HG03558 (cell line): ENCODE results near the gene SLC41A2.
A peak's percentile ranks its signal among the peaks of the same experiment; 100 is the strongest.
"Not testable (repeated sequence)": the region's sequence is repeated elsewhere in the genome, so short reads cannot be mapped to it uniquely, and the experiment has no call there.

ENCODE experiments used
- ATAC-seq: cut with Tn5 transposase; IDR thresholded peaks from one replicate; pipeline ENCODE4 v1.9.1; 2021; ENCODE audit warnings: moderate number of reproducible peaks; ENCODE audit not compliant: unreplicated experiment; ENCODE audit errors: extremely low read depth

SLC41A2 gene, protein sequence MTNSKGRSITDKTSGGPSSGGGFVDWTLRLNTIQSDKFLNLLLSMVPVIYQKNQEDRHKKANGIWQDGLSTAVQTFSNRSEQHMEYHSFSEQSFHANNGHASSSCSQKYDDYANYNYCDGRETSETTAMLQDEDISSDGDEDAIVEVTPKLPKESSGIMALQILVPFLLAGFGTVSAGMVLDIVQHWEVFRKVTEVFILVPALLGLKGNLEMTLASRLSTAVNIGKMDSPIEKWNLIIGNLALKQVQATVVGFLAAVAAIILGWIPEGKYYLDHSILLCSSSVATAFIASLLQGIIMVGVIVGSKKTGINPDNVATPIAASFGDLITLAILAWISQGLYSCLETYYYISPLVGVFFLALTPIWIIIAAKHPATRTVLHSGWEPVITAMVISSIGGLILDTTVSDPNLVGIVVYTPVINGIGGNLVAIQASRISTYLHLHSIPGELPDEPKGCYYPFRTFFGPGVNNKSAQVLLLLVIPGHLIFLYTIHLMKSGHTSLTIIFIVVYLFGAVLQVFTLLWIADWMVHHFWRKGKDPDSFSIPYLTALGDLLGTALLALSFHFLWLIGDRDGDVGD

DNA sequence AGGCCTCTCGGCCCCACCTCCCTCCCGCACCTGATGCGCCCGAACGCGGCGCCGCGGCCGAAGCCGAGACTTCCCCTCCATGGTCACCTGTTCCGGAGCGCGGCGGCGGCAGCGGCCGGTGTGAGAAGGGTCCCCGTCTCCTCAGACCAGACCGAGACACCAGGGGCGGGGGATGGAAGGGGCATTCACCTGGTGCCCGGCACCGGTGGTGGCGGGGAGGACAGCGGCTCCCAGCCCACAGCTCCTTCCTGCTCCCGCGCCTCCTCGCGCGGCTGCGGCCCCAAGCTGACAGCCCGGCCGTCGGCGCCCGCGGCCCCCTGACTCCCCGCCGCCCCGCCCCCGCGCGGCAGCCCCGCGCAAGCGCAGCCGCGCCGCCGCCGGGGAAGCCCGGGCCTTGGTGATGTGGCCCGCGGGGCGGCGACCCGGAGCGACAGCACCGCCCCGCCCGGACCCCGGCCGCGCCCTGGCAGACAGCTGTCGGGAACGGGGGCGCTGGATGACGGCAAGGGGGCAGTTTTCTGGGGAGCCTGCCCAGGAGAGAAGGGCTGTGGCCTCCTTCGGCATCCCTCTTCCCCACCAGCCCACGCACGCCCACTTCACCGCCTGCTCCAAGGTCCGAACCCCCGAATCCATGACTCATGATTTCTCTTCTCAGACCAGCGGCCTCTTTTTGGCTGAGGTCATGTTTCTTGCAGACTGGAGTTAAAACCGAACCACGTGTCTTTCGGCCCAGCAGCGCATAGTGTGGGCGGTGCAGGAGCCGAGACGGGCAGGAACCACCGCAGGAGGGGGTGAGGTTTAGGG lies at the start of gene SLC41A2:
Gene SLC41A2, minus strand, starts transcription at position 290 of the 804 bp plus-strand sequence. CDS start 29,763 bp downstream, outside the sequence.
- peak; percentile 44 for ATAC-seq

DNA sequence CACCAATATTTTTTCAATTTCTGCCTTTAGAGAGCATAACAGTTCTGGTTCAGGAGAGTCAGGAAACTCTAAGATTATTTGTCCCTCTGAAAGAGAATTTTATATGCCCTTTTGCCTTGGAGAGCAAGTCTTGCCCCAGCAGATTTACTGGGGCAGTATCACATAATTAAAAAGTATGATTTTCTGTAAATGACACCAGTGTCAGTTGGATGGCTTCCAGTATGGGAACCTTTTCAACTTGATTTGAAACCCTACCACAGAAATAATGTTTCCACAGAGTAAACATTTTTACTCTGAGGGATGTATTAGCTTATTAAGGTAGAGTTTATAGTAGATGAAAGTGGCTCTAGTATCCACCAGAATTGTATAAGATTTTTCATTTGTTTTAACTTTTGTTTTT lies 43.4 kb upstream of the SLC41A2 start:
- no peak for ATAC-seq

DNA sequence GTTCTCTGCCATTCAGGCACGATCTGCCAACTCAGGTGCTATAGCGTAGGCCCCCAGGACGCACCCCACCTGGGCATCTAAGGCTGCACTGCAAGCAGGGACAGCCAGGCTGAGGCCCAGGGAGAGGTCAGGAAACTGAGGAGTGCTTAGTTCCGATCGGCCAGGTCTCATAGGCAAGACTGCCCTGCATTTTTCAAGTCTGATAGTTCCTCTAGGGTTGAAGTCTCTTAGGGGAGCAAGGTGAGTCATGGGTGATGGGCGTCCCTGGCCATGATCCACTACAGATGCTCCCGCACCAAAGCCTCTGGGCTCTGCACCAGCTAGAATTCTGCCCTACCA lies 41.2 kb upstream of the SLC41A2 start:
- ATAC-seq = no peak

DNA sequence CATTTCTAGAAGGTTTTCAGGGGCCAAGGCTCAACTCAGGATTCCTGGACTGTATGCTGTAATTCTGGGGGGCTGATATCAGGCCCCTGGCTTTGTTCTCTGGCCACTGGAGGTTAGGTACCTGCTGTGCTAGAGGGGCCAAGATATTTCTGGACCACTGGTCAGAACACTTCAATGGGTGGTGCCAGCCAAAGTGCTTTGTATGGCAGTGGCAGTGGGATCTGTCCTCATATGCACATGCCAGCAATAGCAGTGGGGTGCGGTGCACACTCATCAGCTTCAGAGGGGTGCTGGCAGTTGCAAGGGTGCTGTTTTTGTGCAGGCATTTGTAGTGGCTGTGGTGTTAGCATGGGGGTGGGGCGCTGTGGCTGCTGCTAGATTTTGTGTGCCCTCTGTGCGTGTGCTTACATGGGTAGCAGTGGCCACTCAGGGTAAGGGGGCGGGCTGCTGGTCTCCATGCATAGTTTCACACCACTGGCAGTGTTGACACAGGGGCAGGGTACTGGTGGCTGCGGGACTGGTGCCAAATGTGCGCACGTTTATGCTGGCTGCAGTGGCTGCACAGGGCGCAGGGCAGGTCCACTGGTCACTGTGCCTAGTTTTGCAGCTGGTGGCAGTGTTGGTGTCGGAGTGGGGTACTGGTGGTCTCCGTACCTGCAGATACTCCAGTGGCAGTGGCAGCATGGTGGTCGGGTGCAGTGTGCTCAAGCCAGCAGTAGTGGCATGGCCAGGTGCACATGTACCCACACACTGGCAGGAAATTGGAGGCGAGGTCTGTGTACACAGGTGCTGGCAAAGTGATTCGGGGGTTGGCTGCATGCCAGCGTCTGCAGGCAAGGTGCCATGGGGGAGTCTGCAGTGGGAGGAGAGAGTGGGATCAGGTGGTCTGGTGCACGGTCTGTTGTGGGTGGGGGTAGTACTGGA lies 40.6 kb upstream of the SLC41A2 start:
- no peak for ATAC-seq

DNA sequence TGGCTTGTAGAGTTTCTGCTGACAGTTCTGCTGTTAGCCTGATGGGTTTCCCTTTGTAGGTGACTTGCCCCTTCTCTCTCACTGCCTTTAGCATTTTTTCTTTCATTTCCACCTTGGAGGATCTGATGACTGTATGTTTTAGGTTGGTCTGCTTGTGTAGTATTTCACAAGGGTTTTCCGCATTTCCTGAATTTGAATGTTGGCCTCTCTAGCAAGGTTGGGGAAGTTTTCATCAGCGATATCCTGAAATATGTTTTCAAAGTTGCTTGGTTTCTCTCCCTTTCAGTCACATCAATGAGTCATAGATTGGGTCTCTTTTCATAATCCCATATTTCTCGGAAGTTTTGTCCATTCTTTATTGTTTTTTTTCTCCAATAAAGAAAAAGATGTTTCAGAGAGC lies 39.5 kb upstream of the SLC41A2 start:
- no peak for ATAC-seq

DNA sequence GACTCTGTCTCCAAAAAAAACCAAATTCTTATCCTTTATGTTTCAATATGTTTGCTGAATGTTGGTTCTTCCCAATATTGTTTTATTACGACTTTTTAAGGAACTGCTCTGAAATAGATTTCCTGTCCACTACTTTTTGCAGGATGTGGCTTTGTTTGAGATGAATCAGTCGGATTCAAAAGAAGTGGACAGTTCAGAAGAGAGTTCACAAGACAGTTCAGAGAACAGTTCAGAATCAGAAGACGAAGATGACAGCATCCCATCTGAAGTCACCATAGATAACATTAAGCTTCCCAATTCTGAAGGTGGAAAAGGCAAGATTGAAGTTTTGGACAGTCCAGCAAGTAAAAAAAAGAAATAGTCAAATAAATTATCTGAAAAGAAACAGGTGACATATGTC lies 36.2 kb upstream of the SLC41A2 start:
- no peak for ATAC-seq

DNA sequence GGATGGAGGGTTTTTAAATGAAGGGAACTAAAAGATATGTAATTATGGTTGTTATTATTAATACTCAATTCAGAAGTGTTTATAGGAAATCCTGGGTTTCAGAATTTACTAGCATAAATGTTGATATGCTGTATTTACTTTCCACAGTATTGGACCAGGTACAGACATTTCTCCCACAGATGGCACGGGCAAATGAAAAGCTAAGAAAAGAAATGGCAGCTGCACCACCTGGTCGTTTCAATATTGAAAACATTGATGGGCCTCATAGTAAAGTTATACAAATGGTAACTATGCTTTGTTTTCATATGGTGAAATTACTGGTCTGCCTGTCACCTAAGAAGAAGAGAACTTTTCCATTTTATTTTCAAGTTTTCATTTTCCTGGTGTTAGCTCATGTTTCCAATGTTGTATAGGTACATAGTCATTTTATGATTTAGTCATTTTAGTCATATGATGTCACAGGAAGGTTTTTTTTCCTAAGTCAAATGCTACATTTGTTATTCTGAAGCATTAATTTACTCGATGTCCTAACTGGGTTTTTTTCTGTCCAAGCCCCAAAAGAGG lies 33.6 kb upstream of the SLC41A2 start:
- ATAC-seq = no peak

DNA sequence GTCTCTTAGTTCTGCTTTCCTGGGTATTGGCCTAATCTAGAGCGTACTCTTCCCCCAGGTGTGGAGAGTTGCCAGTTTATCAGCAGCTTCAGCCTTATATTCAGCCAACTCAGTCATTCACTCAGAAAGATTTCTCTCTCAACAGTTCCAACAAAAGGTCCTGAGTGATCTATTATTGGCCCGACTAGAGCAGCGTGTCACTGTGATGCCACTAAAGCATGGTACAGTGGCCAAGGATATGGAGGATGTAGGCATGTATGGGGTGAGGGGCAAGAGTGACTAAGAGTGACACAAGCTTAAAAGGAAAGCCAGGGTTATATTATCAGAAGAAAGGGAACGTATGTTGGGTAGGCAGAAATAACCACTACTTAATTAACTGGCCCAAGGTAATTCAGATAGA lies 32.9 kb upstream of the SLC41A2 start:
- ATAC-seq = no peak

DNA sequence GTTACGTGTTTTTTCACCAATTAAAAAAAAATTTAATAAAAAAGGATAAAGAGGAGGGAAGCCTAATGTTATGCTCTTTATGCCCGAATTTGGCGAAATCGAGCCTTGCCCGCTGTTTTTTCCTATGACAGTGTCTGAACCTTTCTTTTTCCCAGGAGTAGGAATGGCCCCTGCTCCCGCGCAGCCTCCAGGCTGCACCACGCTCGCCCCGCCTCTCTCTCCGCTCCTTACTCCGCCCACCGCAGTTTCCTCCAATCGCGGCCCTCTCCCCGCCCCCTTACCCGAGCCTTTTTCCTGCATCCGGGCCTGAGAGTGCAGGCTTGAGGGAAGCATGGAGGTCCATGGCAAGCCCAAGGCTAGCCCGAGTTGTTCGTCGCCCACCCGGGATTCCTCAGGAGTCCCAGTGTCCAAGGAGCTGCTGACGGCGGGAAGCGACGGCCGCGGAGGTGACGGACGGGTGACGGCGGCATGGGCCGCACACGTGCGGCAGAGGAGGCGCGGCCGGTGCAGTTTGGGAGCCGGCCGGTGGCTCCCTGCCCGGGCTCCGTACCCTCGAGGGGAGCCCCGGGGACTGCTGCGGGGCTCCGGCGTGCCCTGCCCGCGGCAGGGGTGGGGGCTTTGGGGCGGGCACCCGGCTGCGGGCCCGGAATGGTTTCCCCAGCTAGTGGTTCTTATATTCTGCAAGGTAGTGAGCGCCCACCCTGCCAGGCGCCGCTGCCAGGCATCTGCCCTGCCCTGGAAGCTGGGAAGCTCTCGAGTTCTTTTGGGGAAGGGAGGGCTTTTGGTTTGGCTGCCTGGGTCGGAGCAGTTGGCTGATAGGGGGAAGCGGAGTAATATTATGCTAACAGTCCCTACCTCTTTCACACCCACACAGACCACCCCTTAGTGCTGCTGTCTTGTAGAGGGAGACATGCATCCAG lies 28.2 kb upstream of the SLC41A2 start, which contains the start of gene NOPCHAP1:
Gene NOPCHAP1, plus strand, starts transcription at position 295 of the 920 bp plus-strand sequence. Its CDS starts 37 bp downstream, at position 332.
- ATAC-seq = peak; percentile 91

DNA sequence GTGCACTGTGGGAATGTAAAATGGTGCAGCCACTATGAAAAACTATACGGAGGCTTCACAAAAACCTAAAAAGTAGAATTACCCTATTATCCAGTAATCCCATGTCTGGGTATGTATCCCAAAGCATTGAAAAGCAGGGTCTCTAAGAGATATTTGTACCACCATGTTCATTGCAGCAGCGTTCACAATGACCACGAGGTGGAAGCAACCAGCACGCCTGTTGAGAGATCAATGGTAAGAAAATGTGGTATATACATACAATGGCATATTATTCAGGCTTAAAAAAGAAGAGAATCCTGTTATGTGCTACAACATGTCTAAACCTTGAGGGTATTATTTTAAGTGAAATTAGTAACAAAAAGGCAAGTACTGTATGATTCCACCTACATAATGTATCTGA lies 27.1 kb upstream of the SLC41A2 start:
- ATAC-seq = no peak

DNA sequence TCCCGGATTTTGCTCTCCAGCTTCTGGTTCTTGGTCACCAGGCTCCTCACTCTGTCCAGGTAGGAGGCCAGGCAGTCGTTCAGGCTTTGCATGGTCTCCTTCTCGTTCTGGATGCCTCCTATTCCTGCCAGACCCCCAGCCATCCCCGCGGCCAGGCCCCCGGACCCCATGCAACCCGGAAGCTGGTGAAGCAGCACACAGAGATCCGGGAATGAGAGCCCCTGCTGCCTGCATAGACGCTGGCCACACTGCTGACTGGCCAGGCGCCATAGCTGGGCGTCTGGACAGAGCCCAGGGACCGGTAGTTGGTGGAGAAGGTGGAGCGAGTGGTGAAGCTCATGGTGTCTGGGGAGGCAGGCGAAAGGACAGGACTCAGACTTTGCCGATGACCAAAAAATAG lies 19.6 kb upstream of the SLC41A2 start:
- ATAC-seq = not testable (repeated sequence)

DNA sequence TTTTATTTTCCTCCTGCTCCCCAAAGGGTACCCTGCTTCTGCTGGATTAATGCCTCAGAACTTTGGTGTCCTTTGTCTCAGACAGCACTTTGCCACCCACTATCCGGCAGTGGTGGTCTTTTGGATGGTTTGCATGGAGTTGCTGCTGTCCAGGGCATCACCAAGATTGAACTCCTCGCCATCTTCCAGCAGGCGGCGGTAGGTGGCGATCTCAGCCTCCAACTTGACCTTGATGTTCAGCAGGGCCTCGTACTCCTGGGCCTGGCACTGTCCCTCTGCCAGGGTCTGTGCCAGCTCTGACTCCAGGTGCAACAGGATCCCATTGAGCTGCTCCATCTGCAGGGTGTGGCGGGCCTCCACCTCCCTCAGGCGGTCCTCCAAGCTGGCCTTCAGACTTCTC lies 18.6 kb upstream of the SLC41A2 start:
- ATAC-seq = no peak

DNA sequence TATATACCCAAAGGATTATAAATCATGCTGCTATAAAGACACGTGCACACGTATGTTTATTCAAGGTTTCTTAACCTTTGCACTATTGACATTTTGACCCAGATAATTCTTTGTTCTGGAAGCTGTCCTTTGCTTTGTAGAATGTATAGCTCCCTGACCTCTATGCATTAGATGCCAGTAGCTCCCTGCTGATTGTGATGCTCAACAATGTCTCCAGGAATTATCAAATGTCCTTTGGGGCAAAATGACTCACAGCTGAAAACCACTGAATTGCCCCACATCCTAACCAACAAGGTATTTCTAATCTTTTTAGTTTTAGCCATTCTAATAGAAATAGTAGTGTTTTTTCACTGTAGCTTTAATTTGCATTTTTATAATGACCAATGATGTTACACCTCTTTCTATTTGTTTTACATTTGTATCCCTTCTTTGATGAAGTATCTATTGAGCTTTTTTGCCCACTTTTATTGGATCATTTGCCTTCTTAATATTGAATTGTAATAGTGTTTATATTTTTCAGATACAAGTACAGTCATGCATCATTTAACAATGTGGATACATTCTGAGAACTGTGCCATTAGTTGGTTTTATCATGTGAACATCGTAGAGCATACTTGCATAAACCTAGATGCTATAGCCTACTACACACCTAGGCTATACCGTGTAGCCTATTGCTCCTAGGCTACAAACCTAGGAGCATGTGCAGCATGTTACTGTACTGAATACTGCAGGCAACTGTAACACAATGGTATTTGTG lies 17.7 kb upstream of the SLC41A2 start:
- no peak for ATAC-seq

DNA sequence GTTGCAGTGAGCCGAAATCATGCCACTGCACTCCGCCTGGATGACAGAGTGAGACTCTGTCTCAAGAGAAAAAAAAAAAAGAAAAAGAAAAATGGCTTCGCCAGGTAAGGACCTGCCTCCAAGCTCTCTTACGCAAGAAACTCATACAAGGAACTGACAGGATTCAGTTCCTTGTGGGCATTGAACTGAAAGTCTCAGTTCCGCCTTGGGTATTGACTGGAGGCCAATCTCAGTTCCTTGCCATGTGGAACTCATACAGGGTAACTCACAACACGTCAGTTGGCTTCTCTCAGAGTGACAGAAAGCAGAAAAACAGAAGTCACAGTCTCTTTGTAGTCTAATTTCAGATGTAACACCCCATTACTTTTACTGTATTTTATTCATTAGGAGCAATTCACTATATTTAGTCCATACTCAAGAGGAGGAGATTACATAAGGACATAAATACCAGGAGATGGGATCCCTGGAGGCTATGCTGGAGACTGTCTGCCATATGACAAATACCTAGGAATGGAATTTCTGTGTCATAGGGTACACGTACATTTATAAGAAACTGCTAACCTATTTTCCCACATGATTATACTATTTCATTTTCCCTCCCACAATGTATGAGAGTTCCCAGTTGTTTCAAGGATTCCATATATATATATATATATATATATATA lies 16.7 kb upstream of the SLC41A2 start:
- ATAC-seq = peak; percentile 93

DNA sequence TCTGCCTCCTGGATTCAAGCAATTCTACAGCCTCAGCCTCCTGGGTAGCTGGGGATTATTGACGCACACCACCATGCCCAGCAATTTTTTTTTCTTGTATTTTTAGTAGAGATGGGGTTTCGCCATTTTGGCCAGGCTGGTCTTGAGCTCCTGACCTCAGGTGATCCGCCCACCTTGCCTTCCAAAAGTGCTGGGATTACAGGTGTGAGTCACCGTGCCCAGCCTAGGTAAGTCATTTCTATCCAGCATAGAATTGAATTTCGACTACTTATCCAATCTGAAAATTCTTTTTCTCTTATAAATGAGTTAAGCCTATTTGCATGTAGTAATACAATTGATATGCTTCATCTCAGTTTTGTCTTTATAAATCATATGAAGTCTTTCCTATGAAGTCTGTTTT lies 15.2 kb upstream of the SLC41A2 start:
- no peak for ATAC-seq

DNA sequence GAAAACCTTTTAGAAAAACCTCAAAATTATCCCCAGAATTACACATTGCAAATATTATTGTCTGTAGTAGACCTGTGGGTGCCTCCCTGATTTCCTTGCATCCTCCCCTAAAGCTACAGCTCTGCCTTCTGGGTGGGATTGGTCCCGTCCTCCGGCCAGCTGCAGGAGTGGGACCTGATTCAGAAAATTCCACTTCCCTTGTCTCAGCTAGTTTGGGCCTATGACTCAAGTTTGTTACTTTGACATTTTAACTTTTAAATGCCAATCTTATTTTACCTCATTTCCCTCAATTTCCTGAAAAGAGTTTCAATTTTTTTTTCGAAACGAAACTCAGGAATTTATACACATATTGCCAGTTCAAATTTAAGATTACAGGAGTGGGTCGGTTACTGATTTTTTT lies 13.2 kb upstream of the SLC41A2 start:
- no peak for ATAC-seq

DNA sequence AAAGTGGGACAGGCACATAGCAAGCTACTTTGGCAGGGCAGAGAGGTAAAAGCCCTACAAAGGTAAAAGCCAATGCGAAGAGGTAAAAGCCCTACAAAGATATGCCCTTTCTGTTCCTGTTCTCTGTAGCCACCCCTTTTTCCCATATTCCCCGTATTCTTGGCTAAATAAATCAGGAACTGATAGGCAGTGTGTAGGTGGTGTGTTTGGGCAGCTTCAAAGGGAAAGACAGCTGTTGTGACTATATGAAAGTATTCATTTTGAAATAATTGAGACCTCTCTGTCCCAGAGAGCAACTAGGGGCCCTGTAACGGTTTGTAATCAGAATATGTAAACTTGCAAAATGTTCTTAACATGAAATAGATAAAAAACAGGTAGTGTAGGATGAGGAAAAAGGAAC lies 11.3 kb upstream of the SLC41A2 start:
- no peak for ATAC-seq

DNA sequence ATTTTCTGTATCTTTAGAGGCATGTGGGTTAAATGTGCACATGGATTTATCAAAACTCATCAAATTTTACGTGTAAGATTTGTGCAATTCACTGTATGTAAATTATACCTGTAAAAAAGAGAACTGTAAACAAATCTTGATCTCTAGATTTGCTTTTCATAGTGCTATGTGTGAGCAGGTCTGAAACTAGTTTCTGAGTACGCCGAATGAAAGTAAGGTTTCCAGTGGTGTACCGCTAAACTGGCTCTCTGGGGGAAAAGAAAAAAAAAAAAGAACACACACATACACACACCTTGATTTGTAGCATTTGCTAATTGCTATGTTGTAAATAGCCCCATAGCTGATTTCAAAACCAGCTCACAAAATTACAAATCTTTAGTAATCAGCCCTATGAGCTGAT lies 8.6 kb upstream of the SLC41A2 start:
- ATAC-seq = peak; percentile 72
